Vagina (tissue), 2 donors: ENCODE measurements around the gene DMRT1.

ENCODE experiments used
- CTCF ChIP-seq, 3 experiments: fragments of 450-650 bp in 2 of 3; fragments of 200-600 bp in 1 of 3; sonication (generic) in 1 of 3; IDR thresholded peaks; one replicate each; pipeline ENCODE4 v1.5.1; 2017 to 2019; ENCODE audit warnings: antibody characterized with exemption in 3 of 3, mild to moderate bottlenecking in 2 of 3, moderate library complexity in 2 of 3
- POLR2A ChIP-seq, 2 donors: fragments of 450-650 bp; IDR thresholded peaks; one replicate each; pipeline ENCODE4 v1.6.1; 2017; ENCODE audit warnings: antibody characterized with exemption in 2 of 2, mild to moderate bottlenecking in 2 of 2, moderate library complexity in 2 of 2
- POLR2AphosphoS5 ChIP-seq, 2 donors: sonication (generic); formaldehyde crosslinking; IDR thresholded peaks; one replicate each; pipeline ENCODE4 v1.9.0; 2017; ENCODE audit warnings: antibody characterized with exemption in 2 of 2, mild to moderate bottlenecking in 2 of 2, low read depth in 1 of 2; ENCODE audit not compliant: insufficient read depth in 1 of 2

DNA sequence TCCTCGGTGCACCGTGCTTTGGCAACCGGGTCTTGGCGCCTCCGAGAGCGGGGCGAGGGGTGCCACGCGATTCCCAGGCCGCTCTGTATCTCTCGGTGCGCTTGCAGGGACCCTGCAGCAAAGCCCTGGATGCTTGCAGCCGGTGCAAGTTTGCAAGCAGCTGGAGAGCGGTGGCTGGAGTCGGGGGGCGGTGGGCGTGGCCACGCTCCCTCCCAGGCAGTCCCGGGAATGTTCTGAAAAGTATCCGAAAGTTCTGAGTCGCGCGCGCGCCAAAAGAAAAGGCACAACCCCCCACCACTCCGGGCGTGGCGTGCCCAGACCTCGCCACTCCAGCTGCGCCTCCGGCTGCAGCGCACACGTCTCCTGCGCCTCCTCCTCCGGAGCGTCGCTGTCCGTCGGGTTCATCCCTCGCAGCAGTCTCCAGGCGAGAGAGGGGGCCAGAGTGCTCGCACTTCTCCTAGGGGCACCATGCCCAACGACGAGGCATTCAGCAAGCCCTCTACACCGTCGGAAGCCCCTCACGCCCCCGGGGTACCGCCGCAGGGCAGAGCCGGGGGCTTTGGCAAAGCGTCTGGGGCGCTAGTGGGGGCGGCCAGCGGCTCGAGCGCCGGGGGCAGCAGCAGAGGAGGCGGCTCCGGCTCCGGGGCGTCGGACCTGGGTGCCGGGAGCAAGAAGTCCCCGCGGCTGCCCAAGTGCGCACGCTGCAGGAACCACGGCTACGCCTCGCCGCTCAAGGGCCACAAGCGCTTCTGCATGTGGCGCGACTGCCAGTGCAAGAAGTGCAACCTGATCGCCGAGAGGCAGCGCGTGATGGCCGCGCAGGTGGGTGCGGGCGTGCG lies at the start of gene DMRT1:
- no peak for TF ChIP-seq POLR2AphosphoS5 (IDR thresholded peaks at IDR 0.05; ENCODE audit: insufficient read depth in 1 of 2, low read depth in 1 of 2)
- TF ChIP-seq POLR2A (IDR thresholded peaks at IDR 0.05) = no peak
- TF ChIP-seq CTCF (IDR thresholded peaks at IDR 0.05) = no peak
